Activated T-helper 1 cell treated with anti-CD3 and anti-CD28 coated beads, Interleukin-12 subunit alpha, Interleukin-12 subunit beta, Interleukin-2, Interleukin-4 antibody, amounts not matched to agents 30 ng/mL and 10 ng/mL and 1 ng/mL, durations not matched to agents 14 hours and 24 hours and 36 hours (primary cell): ENCODE results near the gene GALC. TPM values are rescaled to one million over a fixed set of nuclear protein-coding genes. Genes with fewer than 3 reads are reported as not detected.

Experiments
- DNase-seq: peaks from one replicate; pipeline ENCODE4 v3.0.0; 2021; ENCODE audit warnings: low spot score
- H3K27ac Mint-ChIP-seq: one replicate; pipeline ENCODE4 v1.8.0; 2021; ENCODE audit warnings: mild to moderate bottlenecking, mixed read lengths
- H3K27me3 Mint-ChIP-seq: one replicate; pipeline ENCODE4 v1.8.0; 2022; ENCODE audit warnings: mild to moderate bottlenecking, moderate library complexity, mixed read lengths; ENCODE audit not compliant: insufficient read depth
- H3K36me3 Mint-ChIP-seq: one replicate; pipeline ENCODE4 v1.8.0; 2021; ENCODE audit warnings: low read depth, mixed read lengths
- H3K4me1 Mint-ChIP-seq: one replicate; pipeline ENCODE4 v1.8.0; 2021; ENCODE audit warnings: low read depth, mixed read lengths
- H3K4me3 Mint-ChIP-seq: one replicate; pipeline ENCODE4 v1.8.0; 2021; ENCODE audit warnings: mild to moderate bottlenecking, moderate library complexity, mixed read lengths
- H3K9me3 Mint-ChIP-seq: one replicate; pipeline ENCODE4 v1.8.0; 2021; ENCODE audit warnings: mixed read lengths
- intact Hi-C: fragments of 100-400 bp; cut with micrococcal nuclease; formaldehyde crosslinking; loops from one replicate; pipeline ENCODE4 v1.15.1; 2024
- total RNA-seq: library from RNA; stranded (reverse); gene quantifications from 2 replicates; pipeline ENCODE4 v1.2.3, GENCODE V29; 2022

GALC gene
- total RNA-seq, result 8.6 and 8.7 TPM in 2 replicates

DNA sequence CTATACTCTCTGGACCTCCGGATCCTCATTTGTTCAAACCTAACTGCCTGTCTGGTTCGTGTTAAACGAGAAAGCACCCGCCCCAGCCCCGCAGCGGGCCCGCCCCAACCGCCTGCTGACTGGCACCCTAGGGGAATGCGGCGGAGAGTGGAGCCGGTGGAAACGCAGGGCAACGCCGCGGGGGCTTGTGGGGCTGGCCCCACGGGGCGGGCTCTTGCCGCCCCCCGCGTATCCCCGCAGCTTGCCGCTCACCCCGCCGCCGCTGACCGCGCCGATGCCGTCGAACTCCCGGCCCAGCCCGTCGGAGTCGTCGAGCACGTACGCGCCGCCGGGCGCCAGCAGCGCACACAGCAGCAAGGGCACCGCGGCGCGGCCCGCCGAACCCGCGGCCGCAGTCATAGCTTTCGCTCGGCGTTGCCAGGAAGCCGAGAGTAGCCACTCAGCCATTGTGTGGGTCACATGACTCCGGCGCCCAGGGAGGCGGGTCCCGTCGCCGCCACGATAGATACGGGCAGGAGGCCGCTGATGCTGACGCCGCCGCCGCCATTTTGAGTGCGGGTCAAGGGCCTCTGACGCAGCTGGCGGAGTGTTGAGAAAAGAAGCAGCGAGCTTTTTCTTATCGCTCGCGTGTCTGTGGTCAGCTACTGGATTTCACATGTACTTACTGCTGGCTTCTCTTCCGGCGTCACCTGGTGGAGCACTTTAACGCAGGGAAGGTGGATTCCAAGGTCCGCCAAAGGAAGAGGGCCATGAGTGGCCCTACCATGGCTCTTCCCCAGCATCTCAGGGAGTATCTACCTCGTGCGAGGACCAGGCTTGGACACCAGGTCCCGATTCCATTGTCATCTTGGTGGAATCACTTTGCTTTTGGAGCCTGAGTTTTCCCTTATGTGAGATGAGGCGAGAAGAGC lies at the start of gene GALC:
Gene GALC, minus strand, starts transcription at position 465 of the 911 bp plus-strand sequence. Its CDS starts 18 bp downstream, at position 447.
- Mint-ChIP-seq H3K36me3 (peaks cover 4% of the 10 kb centered on the region), H3K4me1 (peaks cover 55% of the 10 kb centered on the region), H3K9me3 (no peaks in the 10 kb centered on the region), H3K27ac (peak within 1 kb of the TSS; percentile 98), H3K27me3 (no peaks in the 10 kb centered on the region), H3K4me3 (peak within 1 kb of the TSS; percentile 92)
- DNase-seq, result peak; percentile 93
- intact Hi-C loops, result loop anchor here (1.0 to 5.0 kb wide), 7 partner anchors 13 to 1962 kb away; partner anchors contain the start of genes EFCAB11, SPATA7, TDP1 and ZC3H14

DNA sequence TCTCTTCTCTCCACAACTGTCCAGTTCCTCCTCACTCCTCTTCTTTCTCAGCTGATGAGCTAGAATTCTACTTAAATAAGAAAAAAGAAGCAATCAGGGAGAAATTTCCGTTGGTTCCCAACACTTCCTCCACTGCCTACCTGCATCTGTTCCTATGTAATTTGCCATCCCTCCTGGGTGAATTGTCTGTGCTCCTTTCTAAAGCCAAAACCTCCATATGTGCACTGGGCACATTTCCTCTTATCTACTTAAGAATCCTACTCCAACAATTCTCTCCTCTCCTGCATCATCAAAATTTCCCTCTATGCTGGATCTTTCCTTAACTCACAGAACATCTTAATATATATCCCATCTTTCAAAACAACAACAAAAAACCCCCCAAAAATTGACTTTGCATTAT lies 47.2 kb upstream of the GALC start:
- H3K9me3 Mint-ChIP-seq, result no peaks in the 10 kb centered on the region
- H3K4me1 Mint-ChIP-seq, result peaks cover 10% of the 10 kb centered on the region
- H3K4me3 Mint-ChIP-seq, result no peak overlapping the region
- DNase-seq, result no peak
- no peaks in the 10 kb centered on the region for H3K27me3 Mint-ChIP-seq
- H3K36me3 Mint-ChIP-seq, result peaks cover 2% of the 10 kb centered on the region
- intact Hi-C loops, result loop anchor here (5.0 kb wide), 1 partner anchor 33 kb away; the partner anchor contains the start of gene GPR65
- H3K27ac Mint-ChIP-seq, result no peak overlapping the region

DNA sequence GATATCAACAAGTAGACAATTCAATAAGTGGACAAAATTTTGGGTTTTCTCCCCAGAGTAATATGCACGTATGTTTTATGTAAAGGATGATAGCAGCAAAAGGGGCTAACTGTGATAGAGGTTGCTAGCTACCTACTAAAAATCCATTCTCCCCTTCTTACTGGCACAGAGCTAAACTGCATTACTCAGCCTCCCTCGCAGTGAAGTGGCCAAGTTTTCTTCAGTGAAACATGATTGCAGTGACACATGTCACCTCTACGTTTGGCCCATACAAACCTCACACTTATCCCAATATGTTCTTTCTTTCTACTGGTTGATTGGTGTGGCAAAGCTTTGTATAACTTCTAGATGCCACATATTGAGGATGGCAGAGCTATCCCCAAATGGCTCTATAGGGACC lies 46.2 kb upstream of the GALC start:
- no peaks in the 10 kb centered on the region for H3K9me3 Mint-ChIP-seq
- peaks cover 3% of the 10 kb centered on the region for H3K36me3 Mint-ChIP-seq
- intact Hi-C loops, result no loop called here
- peaks cover 2% of the 10 kb centered on the region for H3K4me1 Mint-ChIP-seq
- H3K27me3 Mint-ChIP-seq, result no peaks in the 10 kb centered on the region
- H3K4me3 Mint-ChIP-seq, result no peak overlapping the region
- DNase-seq, result no peak
- no peak overlapping the region for H3K27ac Mint-ChIP-seq

DNA sequence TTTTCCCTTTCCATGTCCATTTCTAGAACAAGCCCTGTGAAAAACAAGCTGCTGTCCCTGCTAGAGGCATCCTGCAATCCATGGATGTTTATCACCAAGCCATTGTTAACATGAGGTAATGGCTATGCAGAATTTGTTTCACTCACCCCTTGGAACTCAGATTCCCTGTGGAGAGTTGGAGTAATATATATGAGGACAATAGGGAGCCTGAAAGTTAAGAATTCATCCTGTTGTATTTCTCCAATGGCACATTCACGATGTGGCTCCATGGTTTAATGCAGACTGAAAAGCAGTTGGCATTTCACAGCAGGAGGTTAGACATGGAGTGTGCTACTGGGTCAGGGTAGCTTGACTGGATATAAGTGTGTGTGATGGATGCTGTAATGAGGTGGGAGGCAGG lies 44.3 kb upstream of the GALC start:
- Mint-ChIP-seq H3K27ac (no peak overlapping the region), H3K4me3 (no peak overlapping the region), H3K4me1 (no peaks in the 10 kb centered on the region), H3K36me3 (peaks cover 3% of the 10 kb centered on the region), H3K27me3 (no peaks in the 10 kb centered on the region), H3K9me3 (peaks cover 6% of the 10 kb centered on the region)
- DNase-seq, result no peak
- intact Hi-C loops, result no loop called here

DNA sequence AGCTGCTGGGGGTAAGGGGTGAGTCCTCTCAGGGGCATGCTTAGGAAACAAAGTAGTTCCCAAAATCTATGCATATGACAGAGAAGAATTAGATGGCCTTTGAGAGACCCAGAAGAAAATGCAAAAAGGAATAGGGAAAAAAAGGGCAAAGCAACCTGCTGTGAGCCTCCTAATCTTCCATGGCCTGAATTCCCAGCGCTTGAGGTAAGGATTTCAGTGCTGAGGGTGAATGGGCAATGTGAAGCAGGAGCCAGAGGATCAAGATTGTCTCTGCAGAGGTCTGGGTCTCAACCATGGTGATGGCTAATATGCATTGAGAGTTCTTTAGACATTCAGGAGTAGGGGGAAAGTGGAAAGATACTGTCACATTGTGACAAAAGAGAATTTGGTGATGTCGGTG lies 43.4 kb upstream of the GALC start:
- Mint-ChIP-seq H3K4me3 (no peak overlapping the region), H3K36me3 (peaks cover 6% of the 10 kb centered on the region), H3K4me1 (no peaks in the 10 kb centered on the region), H3K9me3 (peaks cover 6% of the 10 kb centered on the region), H3K27me3 (no peaks in the 10 kb centered on the region), H3K27ac (no peak overlapping the region)
- intact Hi-C loops, result no loop called here
- DNase-seq, result no peak

DNA sequence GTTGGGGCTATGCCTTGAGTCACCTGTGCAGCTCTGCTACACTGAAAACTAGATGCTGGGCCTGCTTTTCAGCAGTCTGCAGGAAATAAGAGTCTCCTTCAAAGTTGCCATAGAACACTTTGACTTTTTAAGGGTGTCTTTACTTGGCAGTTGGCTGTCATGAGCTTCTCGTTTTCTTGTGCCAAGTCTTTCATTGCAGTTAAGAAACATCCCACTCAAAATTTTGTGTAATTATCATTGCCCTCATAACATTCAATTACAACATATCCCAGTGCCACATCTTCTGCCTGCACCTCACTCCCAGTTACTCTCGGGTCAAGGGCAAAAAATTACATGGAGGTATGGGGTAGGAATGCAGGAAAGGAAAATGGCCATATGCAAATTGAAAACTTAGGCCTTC lies 41.1 kb upstream of the GALC start:
- intact Hi-C loops, result no loop called here
- Mint-ChIP-seq H3K4me1 (peaks cover 18% of the 10 kb centered on the region), H3K9me3 (peaks cover 15% of the 10 kb centered on the region), H3K4me3 (no peak overlapping the region), H3K27ac (no peak overlapping the region), H3K27me3 (no peaks in the 10 kb centered on the region), H3K36me3 (peaks cover 13% of the 10 kb centered on the region)
- DNase-seq, result no peak

DNA sequence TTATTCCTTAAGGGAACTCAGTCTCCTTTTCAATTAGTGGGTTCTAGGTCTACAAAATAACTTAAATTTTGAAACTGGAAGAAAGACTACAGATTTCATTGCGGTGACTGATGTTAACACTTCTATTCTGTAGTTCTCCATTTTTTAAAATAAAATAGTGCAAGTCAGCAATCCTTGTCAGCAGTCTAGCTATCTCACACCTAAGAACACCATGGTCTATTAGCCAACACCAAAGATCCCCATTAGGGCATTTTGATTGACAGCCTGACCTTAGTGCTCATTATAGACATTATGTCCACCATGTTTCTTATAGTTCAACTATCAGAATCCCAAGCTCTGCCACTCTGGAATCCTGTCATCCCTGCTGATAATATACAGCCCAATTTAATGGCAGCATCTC lies 39.4 kb upstream of the GALC start:
- Mint-ChIP-seq H3K36me3 (peaks cover 13% of the 10 kb centered on the region), H3K27ac (no peak overlapping the region), H3K9me3 (peaks cover 17% of the 10 kb centered on the region), H3K4me1 (peaks cover 30% of the 10 kb centered on the region), H3K27me3 (no peaks in the 10 kb centered on the region), H3K4me3 (no peak overlapping the region)
- intact Hi-C loops, result no loop called here
- no peak for DNase-seq

DNA sequence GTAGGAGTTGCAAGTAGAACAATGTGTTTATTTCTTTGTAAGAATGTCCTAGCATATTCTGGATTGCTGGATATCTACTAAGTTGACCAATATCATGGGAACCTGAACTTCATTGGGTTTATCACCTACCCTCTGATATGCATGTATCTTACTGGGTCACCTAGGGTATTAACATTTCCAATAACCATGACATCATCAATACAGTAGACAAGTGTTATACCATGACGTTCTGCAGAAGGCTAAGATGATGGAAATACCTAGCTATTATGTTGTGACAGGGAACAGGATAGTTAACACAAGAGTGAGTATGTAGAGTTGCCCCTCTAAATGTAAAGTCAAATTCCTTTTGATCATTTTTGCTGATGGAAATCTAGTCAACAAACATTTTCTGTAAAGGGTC lies 37.9 kb upstream of the GALC start:
- H3K4me1 Mint-ChIP-seq, result peaks cover 44% of the 10 kb centered on the region
- no peak for DNase-seq
- no peaks in the 10 kb centered on the region for H3K27me3 Mint-ChIP-seq
- no peak overlapping the region for H3K27ac Mint-ChIP-seq
- intact Hi-C loops, result no loop called here
- H3K4me3 Mint-ChIP-seq, result no peak overlapping the region
- H3K36me3 Mint-ChIP-seq, result peaks cover 18% of the 10 kb centered on the region
- H3K9me3 Mint-ChIP-seq, result peaks cover 17% of the 10 kb centered on the region

DNA sequence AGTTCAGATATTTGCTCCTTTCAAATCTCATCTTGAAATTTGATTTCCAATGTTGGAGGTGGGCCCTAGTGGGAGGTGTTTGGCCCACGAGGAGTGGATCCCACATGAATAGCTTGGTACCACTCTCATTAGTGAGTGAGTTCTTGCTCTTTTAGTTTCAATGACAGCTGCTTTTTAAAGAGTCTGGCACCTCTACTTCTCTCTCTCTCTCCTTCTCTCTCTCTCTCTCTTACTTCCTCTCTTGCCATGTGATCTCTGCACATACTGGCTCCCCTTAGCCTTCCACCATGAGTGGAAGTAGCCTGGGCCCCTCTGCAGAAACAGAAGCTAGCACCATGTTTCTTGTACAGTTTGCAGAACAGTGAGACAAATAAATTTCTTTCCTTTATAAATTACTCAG lies 37.1 kb upstream of the GALC start:
- H3K27me3 Mint-ChIP-seq, result no peaks in the 10 kb centered on the region
- H3K4me1 Mint-ChIP-seq, result peaks cover 52% of the 10 kb centered on the region
- peaks cover 17% of the 10 kb centered on the region for H3K9me3 Mint-ChIP-seq
- peak overlapping the region; percentile 41 for H3K27ac Mint-ChIP-seq
- intact Hi-C loops, result no loop called here
- peaks cover 18% of the 10 kb centered on the region for H3K36me3 Mint-ChIP-seq
- H3K4me3 Mint-ChIP-seq, result no peak overlapping the region
- DNase-seq, result no peak

DNA sequence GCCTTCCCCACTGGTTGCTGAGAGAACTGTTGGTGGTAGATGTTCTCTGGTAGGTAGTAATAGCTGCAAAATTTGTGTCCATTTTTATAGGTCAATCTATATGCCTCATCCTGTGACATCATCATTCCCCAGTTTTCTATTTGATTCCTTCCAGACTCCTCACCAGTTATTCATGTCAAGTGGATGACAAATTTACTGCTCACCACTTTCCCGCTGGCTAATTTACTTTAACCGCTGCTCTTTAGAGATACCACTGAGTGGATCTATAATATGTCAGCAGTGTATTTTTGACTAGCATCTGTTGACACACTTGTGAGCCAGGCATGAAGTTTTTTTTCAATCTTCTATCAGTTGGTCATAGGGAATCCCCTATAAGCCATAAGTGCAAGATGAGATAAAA lies 36.5 kb upstream of the GALC start:
- peaks cover 17% of the 10 kb centered on the region for H3K9me3 Mint-ChIP-seq
- H3K4me3 Mint-ChIP-seq, result no peak overlapping the region
- peaks cover 16% of the 10 kb centered on the region for H3K36me3 Mint-ChIP-seq
- DNase-seq, result no peak
- H3K4me1 Mint-ChIP-seq, result peaks cover 58% of the 10 kb centered on the region
- intact Hi-C loops, result loop anchor here (1.0 to 5.0 kb wide), 2 partner anchors 23 to 37 kb away; partner anchors contain the start of gene GALC
- H3K27ac Mint-ChIP-seq, result peak overlapping the region; percentile 49
- no peaks in the 10 kb centered on the region for H3K27me3 Mint-ChIP-seq

DNA sequence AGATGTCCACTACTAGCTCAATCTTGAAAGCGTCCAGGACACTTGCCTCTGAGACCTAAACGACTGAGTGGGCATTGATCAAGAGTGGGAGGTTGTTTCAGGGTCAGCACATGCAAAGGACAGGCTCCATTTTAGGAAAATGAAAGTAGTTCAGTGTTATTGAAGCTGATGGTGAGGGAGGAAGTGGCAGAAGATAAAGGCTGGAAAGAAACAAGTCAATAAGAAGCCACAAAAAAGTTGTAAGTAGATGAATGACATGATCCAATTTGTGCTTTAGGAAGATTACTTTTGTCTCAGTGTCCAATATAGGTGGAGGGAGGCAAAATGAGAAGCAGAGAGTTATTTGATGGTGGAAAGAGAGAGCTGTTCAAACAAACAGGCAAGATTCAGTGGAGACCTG lies 33.9 kb upstream of the GALC start:
- intact Hi-C loops, result loop anchor here (5.0 kb wide), 1 partner anchor 35 kb away; the partner anchor contains the start of gene GALC
- Mint-ChIP-seq H3K27ac (peak overlapping the region; percentile 85), H3K9me3 (peaks cover 11% of the 10 kb centered on the region), H3K4me1 (peaks cover 82% of the 10 kb centered on the region), H3K4me3 (peak overlapping the region; percentile 53), H3K36me3 (peaks cover 16% of the 10 kb centered on the region), H3K27me3 (no peaks in the 10 kb centered on the region)
- DNase-seq, result no peak

DNA sequence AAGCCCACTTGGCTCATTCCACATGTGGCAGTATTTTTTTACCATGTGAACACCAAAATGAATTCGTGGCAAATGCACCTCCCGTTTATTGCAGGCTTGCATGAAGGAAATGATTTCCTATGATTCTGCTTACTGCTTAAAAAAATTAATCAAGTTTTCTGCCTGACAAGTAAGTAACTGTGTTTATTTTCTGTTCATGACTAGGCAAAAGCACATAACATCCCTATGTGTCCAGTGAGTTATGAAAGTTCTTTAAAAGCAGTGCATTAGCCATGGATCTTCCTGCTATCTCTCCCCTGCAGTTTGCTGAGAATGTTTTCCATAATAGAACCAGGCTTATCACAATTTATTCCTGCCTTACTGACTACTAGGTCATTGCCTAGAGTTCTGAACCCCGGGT lies 32.3 kb upstream of the GALC start:
- H3K27ac Mint-ChIP-seq, result peak overlapping the region; percentile 7
- H3K4me1 Mint-ChIP-seq, result peaks cover 77% of the 10 kb centered on the region
- H3K4me3 Mint-ChIP-seq, result no peak overlapping the region
- no peaks in the 10 kb centered on the region for H3K27me3 Mint-ChIP-seq
- H3K36me3 Mint-ChIP-seq, result peaks cover 18% of the 10 kb centered on the region
- peaks cover 16% of the 10 kb centered on the region for H3K9me3 Mint-ChIP-seq
- intact Hi-C loops, result loop anchor here (5.0 kb wide), 1 partner anchor 33 kb away; the partner anchor contains the start of gene GALC
- no peak for DNase-seq
